ENCODE measurements around the gene CLSTN2. TPM values are rescaled to one million over a fixed set of nuclear protein-coding genes. Genes with fewer than 3 reads are reported as not detected.
"Not testable (repeated sequence)": the region's sequence is repeated elsewhere in the genome, so short reads cannot be mapped to it uniquely, and the experiment has no call there.

Gene CLSTN2
- total and polyA plus RNA-seq, 4 donors, result 0.13 to 20.6 (median 9.1) TPM

DNA sequence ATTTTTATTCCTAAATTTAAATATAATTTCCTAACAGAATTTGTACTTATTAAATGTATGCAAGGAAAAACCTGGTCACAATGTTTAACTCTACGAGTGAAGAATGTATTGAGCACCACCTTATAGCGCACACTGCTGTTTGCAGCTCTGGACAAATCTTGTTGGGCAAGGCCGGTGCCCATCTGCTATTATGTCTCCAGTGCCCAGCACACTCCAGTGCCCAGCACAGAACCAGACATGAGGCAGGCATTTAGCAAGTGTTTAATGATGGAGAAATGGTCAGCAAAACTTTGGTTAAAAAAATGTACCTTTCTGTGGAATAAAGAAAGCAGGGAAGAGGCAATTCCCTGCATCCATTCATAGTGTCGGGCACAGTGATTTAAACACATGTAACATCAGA, 488.2 kb downstream of the CLSTN2 start:
- DNase-seq (no peak), ATAC-seq (ENCODE audit: low FRiP score) (no peak)
- Histone ChIP-seq H3K4me3 (ENCODE audit: low read length in 2 of 2) (no peak overlapping the region), H3K4me1 (ENCODE audit: control insufficient read depth in 1 of 2, insufficient read depth in 2 of 2, low read length in 2 of 2) (peaks cover 0 to 2% of the 10 kb centered on the region in 2 donors), H3K9me3 (ENCODE audit: control insufficient read depth, low read length) (no peaks in the 10 kb centered on the region), H3K27me3 (ENCODE audit: control insufficient read depth in 1 of 2, insufficient read depth in 2 of 2, low read length in 1 of 2) (no peaks in the 10 kb centered on the region), H3K36me3 (ENCODE audit: control insufficient read depth in 1 of 2, insufficient read depth in 2 of 2, low read length in 1 of 2) (peaks cover 0 to 2% of the 10 kb centered on the region in 2 donors), H3K27ac (ENCODE audit: low read depth in 1 of 2, low read length in 2 of 2) (no peak overlapping the region)
- 91 to 96% methylated on average over 4 of the region's 4 CpGs for WGBS, 2 donors
- intact Hi-C loops (cut with DNase I), result loop anchor here in 1 of 2 donors (10.0 kb wide), 1 partner anchor 178 kb away; no protein-coding TSS in a partner anchor

DNA sequence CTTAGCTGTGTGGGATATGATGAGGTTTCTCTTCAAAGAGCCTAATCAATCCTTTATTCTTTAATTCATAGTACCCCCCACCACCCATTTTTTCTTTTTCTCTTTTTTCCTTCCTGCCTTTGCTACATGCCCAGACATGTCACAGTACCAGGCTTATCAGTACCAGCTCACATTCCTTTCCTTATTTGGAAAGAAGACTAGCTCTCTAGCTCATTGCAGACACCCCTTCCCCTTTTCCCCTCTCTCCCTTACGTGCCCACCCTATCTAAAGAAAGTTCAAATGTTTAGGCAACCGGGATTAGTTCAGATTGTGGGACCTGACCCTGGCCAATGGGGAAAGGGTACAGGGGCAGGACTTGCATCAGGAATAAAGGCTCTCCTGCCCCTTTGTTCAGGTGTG, 488.6 kb downstream of the CLSTN2 start:
- H3K9me3 ChIP-seq (ENCODE audit: control insufficient read depth, low read length); H3K27ac ChIP-seq (ENCODE audit: low read depth in 1 of 2, low read length in 2 of 2); H3K4me1 ChIP-seq (ENCODE audit: control insufficient read depth in 1 of 2, insufficient read depth in 2 of 2, low read length in 2 of 2); H3K27me3 ChIP-seq (ENCODE audit: control insufficient read depth in 1 of 2, insufficient read depth in 2 of 2, low read length in 1 of 2); DNase-seq; ATAC-seq (ENCODE audit: low FRiP score); H3K36me3 ChIP-seq (ENCODE audit: control insufficient read depth in 1 of 2, insufficient read depth in 2 of 2, low read length in 1 of 2); H3K4me3 ChIP-seq (ENCODE audit: low read length in 2 of 2): not testable (repeated sequence)
- WGBS, 2 donors, result 42 to 50% methylated on average over 2 of the region's 2 CpGs
- intact Hi-C loops (cut with DNase I), result loop anchor here in 1 of 2 donors (10.0 kb wide), 1 partner anchor 179 kb away; no protein-coding TSS in a partner anchor

DNA sequence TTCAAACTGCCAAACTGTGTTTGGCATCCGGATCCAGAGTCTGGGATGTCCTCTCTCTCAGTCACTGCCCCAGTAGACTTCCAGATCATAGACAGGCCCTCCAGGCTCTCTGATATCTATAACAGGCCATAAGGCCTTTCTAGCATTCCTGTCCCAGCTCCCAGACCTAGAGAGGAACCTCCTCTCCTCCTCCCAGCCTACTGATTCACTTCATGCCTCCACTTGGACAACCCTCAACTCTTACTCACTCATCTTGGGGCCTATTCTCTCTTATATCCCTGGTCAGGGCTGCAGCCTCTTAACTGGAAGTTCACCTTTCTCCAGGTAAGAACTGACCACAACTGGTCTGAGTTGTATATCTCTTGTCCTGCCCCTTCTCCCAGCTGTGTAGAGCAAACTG, 489.2 kb downstream of the CLSTN2 start:
- no peak for DNase-seq
- Histone ChIP-seq H3K4me3 (ENCODE audit: low read length in 2 of 2) (no peak overlapping the region), H3K9me3 (ENCODE audit: control insufficient read depth, low read length) (no peaks in the 10 kb centered on the region), H3K27me3 (ENCODE audit: control insufficient read depth in 1 of 2, insufficient read depth in 2 of 2, low read length in 1 of 2) (no peaks in the 10 kb centered on the region), H3K4me1 (ENCODE audit: control insufficient read depth in 1 of 2, insufficient read depth in 2 of 2, low read length in 2 of 2) (peaks cover 0 to 2% of the 10 kb centered on the region in 2 donors), H3K36me3 (ENCODE audit: control insufficient read depth in 1 of 2, insufficient read depth in 2 of 2, low read length in 1 of 2) (peaks cover 0 to 2% of the 10 kb centered on the region in 2 donors), H3K27ac (ENCODE audit: low read depth in 1 of 2, low read length in 2 of 2) (no peak overlapping the region)
- no peak for ATAC-seq (ENCODE audit: low FRiP score)
- intact Hi-C loops (cut with DNase I), result loop anchor here in 1 of 2 donors (10.0 kb wide), 1 partner anchor 179 kb away; no protein-coding TSS in a partner anchor
- 90 to 93% methylated on average over 1 of the region's 1 CpG for WGBS, 2 donors

DNA sequence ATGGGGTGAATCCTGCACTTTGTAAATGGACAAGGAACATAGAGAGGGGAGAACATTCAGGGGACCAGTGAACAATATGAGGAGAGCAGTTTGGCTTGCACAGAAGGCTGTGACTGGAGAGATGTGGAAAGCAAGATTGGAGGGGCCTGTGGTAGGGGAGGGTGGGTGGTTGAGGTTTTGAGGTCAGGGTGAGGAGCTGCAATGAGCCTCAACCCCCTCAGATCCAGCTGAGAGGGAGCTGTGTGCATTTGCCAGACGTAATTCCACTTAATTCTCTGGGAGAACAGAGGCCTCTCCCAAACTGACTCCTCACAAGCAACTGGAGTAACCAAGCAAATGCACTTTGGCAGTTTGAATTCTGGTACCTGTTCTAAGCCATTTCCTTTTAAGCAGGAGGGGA, 489.7 kb downstream of the CLSTN2 start:
- Histone ChIP-seq H3K27ac (ENCODE audit: low read depth in 1 of 2, low read length in 2 of 2) (no peak overlapping the region), H3K4me1 (ENCODE audit: control insufficient read depth in 1 of 2, insufficient read depth in 2 of 2, low read length in 2 of 2) (peaks cover 0 to 2% of the 10 kb centered on the region in 2 donors), H3K27me3 (ENCODE audit: control insufficient read depth in 1 of 2, insufficient read depth in 2 of 2, low read length in 1 of 2) (no peaks in the 10 kb centered on the region), H3K36me3 (ENCODE audit: control insufficient read depth in 1 of 2, insufficient read depth in 2 of 2, low read length in 1 of 2) (peaks cover 0 to 2% of the 10 kb centered on the region in 2 donors), H3K4me3 (ENCODE audit: low read length in 2 of 2) (no peak overlapping the region), H3K9me3 (ENCODE audit: control insufficient read depth, low read length) (no peaks in the 10 kb centered on the region)
- no peak for DNase-seq
- no peak for ATAC-seq (ENCODE audit: low FRiP score)
- intact Hi-C loops (cut with DNase I), result loop anchor here in 1 of 2 donors (10.0 kb wide), 1 partner anchor 180 kb away; no protein-coding TSS in a partner anchor
- 94 to 100% methylated on average over 1 of the region's 1 CpG for WGBS, 2 donors

DNA sequence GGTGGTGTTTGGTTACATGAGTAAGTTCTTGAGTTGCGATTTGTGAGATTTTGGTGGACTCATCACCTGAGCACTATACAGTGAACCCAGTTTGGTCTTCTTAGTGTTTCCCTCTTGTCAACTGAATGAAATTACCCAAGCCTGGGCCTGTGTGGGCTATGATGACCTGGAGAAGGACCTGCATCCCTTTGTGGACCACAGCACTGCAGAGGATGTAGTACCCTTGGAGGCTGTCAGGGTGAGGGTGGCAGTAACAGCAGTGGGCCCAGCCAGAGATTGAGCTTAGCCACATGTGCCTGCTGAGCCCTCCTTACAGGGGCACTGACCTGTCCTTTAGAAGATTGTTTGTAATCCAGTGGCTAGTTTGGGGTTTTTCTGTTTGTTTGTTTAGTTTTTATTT, 492.8 kb downstream of the CLSTN2 start:
- Histone ChIP-seq H3K4me1 (ENCODE audit: control insufficient read depth in 1 of 2, insufficient read depth in 2 of 2, low read length in 2 of 2) (no peaks in the 10 kb centered on the region), H3K36me3 (ENCODE audit: control insufficient read depth in 1 of 2, insufficient read depth in 2 of 2, low read length in 1 of 2) (peaks cover 0 to 2% of the 10 kb centered on the region in 2 donors), H3K27ac (ENCODE audit: low read depth in 1 of 2, low read length in 2 of 2) (no peak overlapping the region), H3K4me3 (ENCODE audit: low read length in 2 of 2) (no peak overlapping the region), H3K27me3 (ENCODE audit: control insufficient read depth in 1 of 2, insufficient read depth in 2 of 2, low read length in 1 of 2) (no peaks in the 10 kb centered on the region), H3K9me3 (ENCODE audit: control insufficient read depth, low read length) (no peaks in the 10 kb centered on the region)
- no peak for DNase-seq
- intact Hi-C loops (cut with DNase I), result loop anchor here in 1 of 2 donors (10.0 kb wide), 1 partner anchor 183 kb away; no protein-coding TSS in a partner anchor
- no peak for ATAC-seq (ENCODE audit: low FRiP score)
- 96 to 100% methylated on average over 1 of the region's 1 CpG for WGBS, 2 donors

DNA sequence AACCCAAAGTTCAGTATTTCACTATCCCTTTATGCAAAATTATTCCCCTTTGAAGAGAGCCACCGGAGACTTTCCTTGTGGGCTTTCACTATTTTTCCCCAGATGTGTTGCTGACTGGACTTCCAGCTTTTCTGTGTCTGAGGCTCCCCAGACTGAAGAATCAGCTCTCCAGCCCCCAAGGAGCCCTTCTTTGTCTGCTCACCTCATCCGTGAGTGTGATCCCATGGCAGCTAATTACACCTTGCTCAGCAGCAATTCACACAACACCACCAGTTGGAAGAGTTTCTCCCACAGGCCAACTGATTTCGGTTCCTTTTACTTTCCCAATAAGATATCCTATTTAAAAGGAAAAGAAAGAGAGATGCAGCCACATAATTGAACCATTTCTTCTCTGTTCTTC, 493.4 kb downstream of the CLSTN2 start:
- ATAC-seq (ENCODE audit: low FRiP score), result no peak
- WGBS, 2 donors, result 86 to 95% methylated on average over 3 of the region's 3 CpGs
- DNase-seq, result no peak

DNA sequence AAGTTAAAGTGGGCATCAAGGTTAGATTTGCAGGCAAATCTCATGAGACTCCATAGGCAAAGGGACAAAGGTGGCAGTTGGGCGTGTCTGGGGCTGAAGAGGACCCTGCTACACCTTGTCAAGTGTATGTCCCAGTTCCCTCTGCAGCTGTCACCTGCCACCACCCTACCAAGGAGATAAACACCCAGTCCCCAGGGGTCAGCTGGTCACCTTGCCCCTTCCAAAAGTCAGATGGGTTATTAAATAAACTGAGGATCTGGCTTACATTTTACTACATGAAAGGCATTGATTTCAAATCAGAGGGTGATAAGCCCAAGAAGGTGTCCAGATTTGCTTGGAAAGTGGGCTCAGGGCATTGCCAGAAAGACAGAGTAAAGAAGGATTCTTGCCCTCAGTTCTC, 494.8 kb downstream of the CLSTN2 start:
- no peaks in the 10 kb centered on the region for H3K27me3 ChIP-seq (ENCODE audit: control insufficient read depth in 1 of 2, insufficient read depth in 2 of 2, low read length in 1 of 2)
- H3K4me3 ChIP-seq (ENCODE audit: low read length in 2 of 2), result no peak overlapping the region
- no peaks in the 10 kb centered on the region for H3K9me3 ChIP-seq (ENCODE audit: control insufficient read depth, low read length)
- 99 to 100% methylated on average over 1 of the region's 1 CpG for WGBS, 2 donors
- H3K36me3 ChIP-seq (ENCODE audit: control insufficient read depth in 1 of 2, insufficient read depth in 2 of 2, low read length in 1 of 2), result no peaks in the 10 kb centered on the region
- no peak for DNase-seq
- no peak for ATAC-seq (ENCODE audit: low FRiP score)
- no peaks in the 10 kb centered on the region for H3K4me1 ChIP-seq (ENCODE audit: control insufficient read depth in 1 of 2, insufficient read depth in 2 of 2, low read length in 2 of 2)
- H3K27ac ChIP-seq (ENCODE audit: low read depth in 1 of 2, low read length in 2 of 2), result no peak overlapping the region
- intact Hi-C loops (cut with DNase I), result loop anchor here in 1 of 2 donors (10.0 kb wide), 1 partner anchor 185 kb away; no protein-coding TSS in a partner anchor

More for the DNA sequence above, 493.4 kb downstream of the CLSTN2 start:
- intact Hi-C loops (cut with DNase I), result loop anchor here in 1 of 2 donors (10.0 kb wide), 1 partner anchor 184 kb away; no protein-coding TSS in a partner anchor
- Histone ChIP-seq H3K36me3 (ENCODE audit: control insufficient read depth in 1 of 2, insufficient read depth in 2 of 2, low read length in 1 of 2) (peaks cover 0 to 2% of the 10 kb centered on the region in 2 donors), H3K4me3 (ENCODE audit: low read length in 2 of 2) (no peak overlapping the region), H3K27ac (ENCODE audit: low read depth in 1 of 2, low read length in 2 of 2) (no peak overlapping the region), H3K4me1 (ENCODE audit: control insufficient read depth in 1 of 2, insufficient read depth in 2 of 2, low read length in 2 of 2) (no peaks in the 10 kb centered on the region), H3K27me3 (ENCODE audit: control insufficient read depth in 1 of 2, insufficient read depth in 2 of 2, low read length in 1 of 2) (no peaks in the 10 kb centered on the region), H3K9me3 (ENCODE audit: control insufficient read depth, low read length) (no peaks in the 10 kb centered on the region)

DNA sequence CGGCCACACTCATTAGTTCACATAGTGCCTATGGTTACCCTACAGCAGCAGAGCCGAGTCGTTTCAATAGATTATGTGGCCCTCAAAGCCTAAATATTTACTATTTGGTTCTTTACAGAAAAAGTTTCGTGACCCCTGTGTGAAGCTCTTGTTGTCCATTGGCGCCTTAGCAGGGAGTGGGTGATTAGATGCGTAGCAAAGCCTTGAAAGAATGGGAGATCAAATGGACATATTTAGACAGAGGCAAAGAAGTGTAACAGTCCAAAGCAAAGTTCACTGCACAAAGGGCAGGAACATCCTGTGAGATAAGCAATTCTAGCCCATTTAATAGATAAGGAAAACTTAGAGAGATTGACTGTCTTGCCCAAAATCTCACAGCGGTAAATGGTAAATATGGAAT, 495.5 kb downstream of the CLSTN2 start:
- H3K36me3 ChIP-seq (ENCODE audit: control insufficient read depth in 1 of 2, insufficient read depth in 2 of 2, low read length in 1 of 2), result no peaks in the 10 kb centered on the region
- no peaks in the 10 kb centered on the region for H3K27me3 ChIP-seq (ENCODE audit: control insufficient read depth in 1 of 2, insufficient read depth in 2 of 2, low read length in 1 of 2)
- intact Hi-C loops (cut with DNase I), result no loop called here
- DNase-seq, result no peak
- ATAC-seq (ENCODE audit: low FRiP score), result no peak
- no peaks in the 10 kb centered on the region for H3K9me3 ChIP-seq (ENCODE audit: control insufficient read depth, low read length)
- H3K27ac ChIP-seq (ENCODE audit: low read depth in 1 of 2, low read length in 2 of 2), result no peak overlapping the region
- WGBS, 2 donors, result 95 to 97% methylated on average over 7 of the region's 7 CpGs
- H3K4me1 ChIP-seq (ENCODE audit: control insufficient read depth in 1 of 2, insufficient read depth in 2 of 2, low read length in 2 of 2), result no peaks in the 10 kb centered on the region
- H3K4me3 ChIP-seq (ENCODE audit: low read length in 2 of 2), result no peak overlapping the region

DNA sequence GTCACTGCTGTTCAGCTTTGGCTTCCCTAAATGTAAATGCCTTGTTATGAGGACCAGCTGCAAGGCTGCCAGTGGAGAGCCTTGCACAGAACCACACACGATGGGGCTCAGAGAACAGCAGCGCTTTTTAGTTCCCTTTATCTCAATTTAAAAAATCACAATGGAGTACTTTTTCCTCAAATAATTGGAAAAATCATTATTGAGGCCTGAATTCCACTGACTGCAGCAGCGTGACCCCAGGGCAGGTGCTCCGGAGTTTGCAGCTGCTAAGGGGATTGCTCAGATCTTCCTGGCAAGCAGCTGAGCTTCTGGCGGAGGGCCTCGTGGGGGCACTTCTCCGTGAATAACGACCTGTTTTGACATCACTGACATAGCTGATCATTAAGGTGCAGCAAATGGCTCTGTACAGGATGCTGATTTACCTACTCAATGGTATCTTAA, 497.3 kb downstream of the CLSTN2 start:
- Histone ChIP-seq H3K4me1 (ENCODE audit: control insufficient read depth in 1 of 2, insufficient read depth in 2 of 2, low read length in 2 of 2) (no peaks in the 10 kb centered on the region), H3K9me3 (ENCODE audit: control insufficient read depth, low read length) (no peaks in the 10 kb centered on the region), H3K27me3 (ENCODE audit: control insufficient read depth in 1 of 2, insufficient read depth in 2 of 2, low read length in 1 of 2) (no peaks in the 10 kb centered on the region), H3K27ac (ENCODE audit: low read depth in 1 of 2, low read length in 2 of 2) (no peak overlapping the region), H3K36me3 (ENCODE audit: control insufficient read depth in 1 of 2, insufficient read depth in 2 of 2, low read length in 1 of 2) (no peaks in the 10 kb centered on the region), H3K4me3 (ENCODE audit: low read length in 2 of 2) (no peak overlapping the region)
- intact Hi-C loops (cut with DNase I), result no loop called here
- no peak for DNase-seq
- WGBS, 2 donors, result 70 to 78% methylated on average over 8 of the region's 8 CpGs
- ATAC-seq (ENCODE audit: low FRiP score), result no peak
